VCaP (cell line): Measurements from ENCODE around the gene NOL9.

Experiments used
- H3K27ac ChIP-seq: fragments of 450-650 bp; 2 replicates; pipeline ENCODE4 v1.5.1; 2017
- CTCF ChIP-seq: fragments of 450-650 bp; conservative IDR thresholded peaks from 2 replicates; pipeline ENCODE4 v1.5.1; 2017; ENCODE audit warnings: mild to moderate bottlenecking, moderate library complexity

The NOL9 gene

GRCh38 chr1:6554031-6554906 is at the start of gene NOL9:
Gene NOL9 (minus strand): TSS chr1:6554513. CDS start chr1:6554502, 11 bp downstream.
- H3K27ac ChIP-seq, result peak within 1 kb of the TSS; percentile 90
- peak; percentile 99 for TF ChIP-seq CTCF

- peak overlapping the region; percentile 86 for H3K27ac ChIP-seq
- TF ChIP-seq CTCF, result no peak
These were observed 49.1 kb upstream of the NOL9 start for GRCh38 chr1:6603238-6603914.

GRCh38 chr1:6602669-6603237 is 48.4 kb upstream of the NOL9 start, which contains the start of gene KLHL21:
Gene KLHL21 (minus strand): TSS chr1:6602869. CDS start chr1:6602817, 52 bp downstream.
- peak within 1 kb of the TSS; percentile 86 for H3K27ac ChIP-seq
- no peak for TF ChIP-seq CTCF

- H3K27ac ChIP-seq, result peak overlapping the region; percentile 86
- no peak; the same call in 1 of the 2 replicates for TF ChIP-seq CTCF
These were observed 47.8 kb upstream of the NOL9 start for GRCh38 chr1:6601923-6602668.

GRCh38 chr1:6601049-6601922 is 47.0 kb upstream of the NOL9 start:
- TF ChIP-seq CTCF, result no peak
- H3K27ac ChIP-seq, result peak overlapping the region; percentile 86

- peak overlapping the region; percentile 86 for H3K27ac ChIP-seq
These were observed 46.2 kb upstream of the NOL9 start for GRCh38 chr1:6600410-6601048.

GRCh38 chr1:6599991-6600390 is 45.7 kb upstream of the NOL9 start:
- peak overlapping the region; percentile 86 for H3K27ac ChIP-seq

More at GRCh38 chr1:6600410-6601048, 46.2 kb upstream of the NOL9 start:
- no peak for TF ChIP-seq CTCF
